SK-N-SH (cell line): ENCODE measurements around the gene RIN2. TPM values are rescaled to one million over a fixed set of nuclear protein-coding genes. Genes with fewer than 3 reads are reported as not detected.

Experiments
- CTCF ChIA-PET: fragments of 300-600, 350-600 bp; formaldehyde crosslinking; extraction: SDS; loops from one replicate; lab custom pipeline; 2021; lab: Yijun Ruan, JAX
- POLR2A ChIA-PET: fragments of 350-600 bp; sonication (Branson Sonifier 250); formaldehyde crosslinking; extraction: SDS; loops from one replicate; lab custom pipeline; 2020; ENCODE audit warnings: antibody characterized with exemption, inconsistent platforms; lab: Yijun Ruan, JAX
- DNase-seq: peaks from one replicate; pipeline ENCODE4 v3.0.0; 2012
- H2AFZ ChIP-seq: fragments of 200-600 bp; sonication (generic); 2 replicates; pipeline ENCODE4 v1.8.1; 2016; ENCODE audit warnings: antibody characterized with exemption, mild to moderate bottlenecking, low read depth
- H3F3A ChIP-seq: fragments of 200-600 bp; sonication (generic); replicated peaks from 2 replicates; pipeline ENCODE3; 2016; ENCODE audit warnings: antibody characterized with exemption, mild to moderate bottlenecking; ENCODE audit not compliant: insufficient read depth
- H3K27ac ChIP-seq, 2 experiments: fragments of 200-500 bp in 1 of 2; fragments of 200-600 bp in 1 of 2; sonication (Bioruptor generic) in 1 of 2; sonication (generic), shearing (Covaris generic) in 1 of 2; 2 replicates each; pipeline versions ENCODE4 v1.5.1 to v1.6.1; 2014 to 2016; ENCODE audit warnings: low read depth in 2 of 2, inconsistent platforms in 1 of 2, low read length in 1 of 2, mild to moderate bottlenecking in 1 of 2, mixed read lengths in 1 of 2
- H3K27me3 ChIP-seq: fragments of 200-600 bp; sonication (generic), shearing (Covaris generic); 2 replicates; pipeline ENCODE4 v1.6.1; 2016; ENCODE audit warnings: mixed run types; ENCODE audit not compliant: insufficient read depth
- H3K36me3 ChIP-seq, 2 experiments: fragments of 200-500 bp in 1 of 2; fragments of 200-600 bp in 1 of 2; sonication (Bioruptor generic) in 1 of 2; sonication (generic) in 1 of 2; replicated peaks in 1 of 2; 2 replicates each; pipeline versions ENCODE3 to v1.5.1; 2014 to 2016; ENCODE audit warnings: low read length in 1 of 2, mild to moderate bottlenecking in 1 of 2; ENCODE audit not compliant: insufficient read depth in 2 of 2, control insufficient read depth in 1 of 2
- H3K4me1 ChIP-seq, 2 experiments: fragments of 200-500 bp in 1 of 2; fragments of 200-600 bp in 1 of 2; sonication (Bioruptor generic) in 1 of 2; sonication (generic), shearing (Covaris generic) in 1 of 2; 2 replicates each; pipeline versions ENCODE4 v1.5.1 to v1.6.1; 2014 to 2016; ENCODE audit warnings: low read depth in 1 of 2, low read length in 1 of 2, mixed run types in 1 of 2; ENCODE audit not compliant: insufficient read depth in 2 of 2, control insufficient read depth in 1 of 2
- H3K4me2 ChIP-seq: fragments of 200-600 bp; sonication (generic), shearing (Covaris generic); 2 replicates; pipeline ENCODE4 v1.6.1; 2017; ENCODE audit warnings: mixed run types
- H3K4me3 ChIP-seq, 2 experiments: fragments of 200-500 bp in 1 of 2; fragments of 200-600 bp in 1 of 2; sonication (Bioruptor generic) in 1 of 2; sonication (generic), shearing (Covaris generic) in 1 of 2; 2 replicates each; pipeline versions ENCODE4 v1.5.1 to v1.8.1; 2014 to 2016; ENCODE audit warnings: low read depth in 2 of 2, inconsistent platforms in 1 of 2, low read length in 1 of 2, mild to moderate bottlenecking in 1 of 2, mixed read lengths in 1 of 2, moderate library complexity in 1 of 2
- H3K79me2 ChIP-seq: fragments of 200-600 bp; sonication (generic); 2 replicates; pipeline ENCODE4 v1.8.1; 2017; ENCODE audit warnings: mild to moderate bottlenecking; ENCODE audit not compliant: insufficient read depth
- H3K9ac ChIP-seq: fragments of 200-600 bp; sonication (generic); 2 replicates; pipeline ENCODE4 v1.6.1; 2017; ENCODE audit warnings: mixed run types
- H3K9me2 ChIP-seq: fragments of 200-600 bp; sonication (generic); 2 replicates; pipeline ENCODE4 v1.6.1; 2017; ENCODE audit warnings: mixed run types
- H3K9me3 ChIP-seq: fragments of 200-600 bp; sonication (generic); 2 replicates; pipeline ENCODE4 v1.6.1; 2017; ENCODE audit warnings: mixed run types, mild to moderate bottlenecking, moderate library complexity
- H4K20me1 ChIP-seq: fragments of 200-600 bp; sonication (generic); 2 replicates; pipeline ENCODE4 v1.6.1; 2017; ENCODE audit warnings: mild to moderate bottlenecking, mixed run types; ENCODE audit not compliant: insufficient read depth
- CTCF ChIP-seq: fragments of 200-600 bp; sonication (generic); IDR thresholded peaks from 2 replicates; pipeline ENCODE4 v1.6.1; 2017; ENCODE audit warnings: antibody characterized with exemption, mild to moderate bottlenecking, moderate library complexity
- ELF1 ChIP-seq: IDR thresholded peaks from 2 replicates; pipeline ENCODE4 v1.4.0; 2012
- EP300 ChIP-seq, 2 experiments: IDR thresholded peaks; 2 replicates each; pipeline versions ENCODE4 v1.4.0 to v1.6.1; 2012; ENCODE audit warnings: borderline replicate concordance in 1 of 2, low read depth in 1 of 2, low read length in 1 of 2
- EZH2phosphoT487 ChIP-seq: fragments of 200-600 bp; sonication (generic); IDR thresholded peaks from 2 replicates; pipeline ENCODE4 v1.6.1; 2017; ENCODE audit warnings: low read depth, mixed run types, mild to moderate bottlenecking, antibody characterized with exemption, moderate library complexity, borderline replicate concordance
- FOSL2 ChIP-seq: IDR thresholded peaks from 2 replicates; pipeline ENCODE4 v1.4.0; 2012; ENCODE audit warnings: low read depth, mild to moderate bottlenecking, moderate library complexity, borderline replicate concordance
- FOXM1 ChIP-seq: IDR thresholded peaks from 2 replicates; pipeline ENCODE4 v1.4.0; 2012; ENCODE audit warnings: low read depth, mild to moderate bottlenecking
- GABPA ChIP-seq: IDR thresholded peaks from 2 replicates; pipeline ENCODE4 v1.4.0; 2012; ENCODE audit warnings: low read depth, mild to moderate bottlenecking
- JUND ChIP-seq: IDR thresholded peaks from 2 replicates; pipeline ENCODE4 v1.4.0; 2012
- MXI1 ChIP-seq: IDR thresholded peaks from 2 replicates; pipeline ENCODE4 v1.6.1; 2012; ENCODE audit warnings: mild to moderate bottlenecking, low read depth, low read length, improper control_type of control experiment
- NFIC ChIP-seq: IDR thresholded peaks from 2 replicates; pipeline ENCODE4 v1.4.0; 2012; ENCODE audit warnings: borderline replicate concordance
- NRF1 ChIP-seq: IDR thresholded peaks from 2 replicates; pipeline ENCODE4 v1.6.1; 2012; ENCODE audit warnings: low read depth, mild to moderate bottlenecking, low read length
- POLR2AphosphoS5 ChIP-seq: IDR thresholded peaks from 2 replicates; pipeline ENCODE4 v1.6.1; 2012; ENCODE audit warnings: low read depth, low read length
- RCOR1 ChIP-seq: fragments of 150-350 bp; IDR thresholded peaks from 2 replicates; pipeline ENCODE4 v1.6.1; 2017; ENCODE audit warnings: antibody characterized with exemption, low read length
- RFX5 ChIP-seq: IDR thresholded peaks from 2 replicates; pipeline ENCODE4 v1.6.1; 2012; ENCODE audit warnings: mild to moderate bottlenecking, improper control_type of control experiment, low read length
- SIN3A ChIP-seq: IDR thresholded peaks from 2 replicates; pipeline ENCODE4 v1.6.1; 2012; ENCODE audit warnings: low read depth, mild to moderate bottlenecking, low read length, moderate library complexity, borderline replicate concordance
- SMC3 ChIP-seq: IDR thresholded peaks from 2 replicates; pipeline ENCODE4 v1.6.1; 2012; ENCODE audit warnings: low read depth, low read length, improper control_type of control experiment
- WGBS: methylation state at CpG from one replicate; pipeline ENCODE4 v1.1.6; 2017; ENCODE audit warnings: low lambda C conversion rate; 5-methylcytosine and 5-hydroxymethylcytosine counted together
- polyA plus RNA-seq, 3 experiments: library from polyadenylated mRNA; depleted of rRNA; stranded (reverse); fragments of >200 nt; gene quantifications; 2 replicates each; pipeline ENCODE4 v1.2.3, GENCODE V29; 2012

The RIN2 gene
- polyA plus RNA-seq, 1 of the 3 experiments (the other 2 are of a cell fraction), result 6.8 TPM

GRCh38 chr20:19715986-19716385 lies 42.1 kb upstream of the RIN2 start:
- H3K4me2 ChIP-seq, result no peak overlapping the region
- H2AFZ ChIP-seq, result no peak overlapping the region
- no peaks in the 10 kb centered on the region for H3K4me1 ChIP-seq
- no peak overlapping the region for H3K4me3 ChIP-seq
- no peaks in the 10 kb centered on the region for H3F3A ChIP-seq
- H4K20me1 ChIP-seq, result no peaks in the 10 kb centered on the region
- no peaks in the 10 kb centered on the region for H3K36me3 ChIP-seq
- no peak overlapping the region for H3K9ac ChIP-seq
- no peaks in the 10 kb centered on the region for H3K79me2 ChIP-seq
- DNase-seq, result no peak
- no peak overlapping the region for H3K27ac ChIP-seq
- H3K27me3 ChIP-seq, result no peaks in the 10 kb centered on the region
- TF ChIP-seq EZH2phosphoT487 (no peak), CTCF (no peak), FOSL2 (no peak)
- no peaks in the 10 kb centered on the region for H3K9me3 ChIP-seq
- CTCF ChIA-PET, result no interaction called here
- POLR2A ChIA-PET, result no interaction called here
- no peaks in the 10 kb centered on the region for H3K9me2 ChIP-seq
- 66% methylated on average over 3 of the region's 3 CpGs for WGBS

GRCh38 chr20:19718880-19719279 lies 39.2 kb upstream of the RIN2 start:
- CTCF ChIA-PET, result interaction anchor here (2.0 kb wide), 1 partner anchor 26 kb away, joined by 6 read pairs; no protein-coding TSS in a partner anchor
- H3K9me2 ChIP-seq, result no peaks in the 10 kb centered on the region
- H3K9me3 ChIP-seq, result no peaks in the 10 kb centered on the region
- H3K27ac ChIP-seq, result no peak overlapping the region
- no peak for DNase-seq
- H3K36me3 ChIP-seq, result no peaks in the 10 kb centered on the region
- TF ChIP-seq FOXM1, result no peak
- no peak for TF ChIP-seq MXI1
- TF ChIP-seq NFIC, result no peak
- no peak for TF ChIP-seq NRF1
- no peak for TF ChIP-seq JUND
- TF ChIP-seq SIN3A, result no peak
- no peak for TF ChIP-seq RFX5
- TF ChIP-seq RCOR1, result no peak
- no peak for TF ChIP-seq CTCF
- no peak for TF ChIP-seq GABPA
- TF ChIP-seq EP300 (IDR thresholded peaks at IDR 0.05; ENCODE audit: borderline replicate concordance in 1 of 2, low read depth in 1 of 2, low read length in 1 of 2), result no peak
- TF ChIP-seq ELF1, result no peak
- TF ChIP-seq SMC3, result no peak
- no peak for TF ChIP-seq POLR2AphosphoS5
- no peak overlapping the region for H3K9ac ChIP-seq
- H2AFZ ChIP-seq, result no peak overlapping the region
- no peaks in the 10 kb centered on the region for H3K27me3 ChIP-seq
- H3K79me2 ChIP-seq, result no peaks in the 10 kb centered on the region
- WGBS, result 63% methylated on average over 3 of the region's 3 CpGs
- H3K4me2 ChIP-seq, result no peak overlapping the region
- no peaks in the 10 kb centered on the region for H3K4me1 ChIP-seq
- POLR2A ChIA-PET, result no interaction called here
- H3K4me3 ChIP-seq, result no peak overlapping the region
- H3F3A ChIP-seq, result no peaks in the 10 kb centered on the region
- no peaks in the 10 kb centered on the region for H4K20me1 ChIP-seq
